IMR-90 (cell line): Measurements from ENCODE around the gene CD81. TPM values are rescaled to one million over a fixed set of nuclear protein-coding genes. Genes with fewer than 3 reads are reported as not detected.
A peak's percentile ranks its signal among the peaks of the same experiment; 100 is the strongest.

Experiments
- ATAC-seq: fragments of 200-7000 bp; cut with Tn5 transposase; 2 replicates; pipeline ENCODE4 v1.9.1; 2020; ENCODE audit warnings: low read depth, mild to moderate bottlenecking, moderate library complexity
- BruUV-seq: library from RNA; stranded (reverse); fragments of 400-500 nt; replicated peaks from 2 replicates; lab custom pipeline; 2021; lab: Mats Ljungman, UMichigan
- CTCF ChIA-PET: fragments of 300-600 bp; formaldehyde crosslinking; extraction: SDS; loops from one replicate; lab custom pipeline; 2021; ENCODE audit warnings: antibody characterized with exemption; lab: Yijun Ruan, JAX
- POLR2A ChIA-PET: fragments of 300-600 bp; sonication (Branson Sonifier 250); formaldehyde crosslinking; loops from one replicate; lab custom pipeline; 2022; ENCODE audit warnings: antibody characterized with exemption; ENCODE audit not compliant: unreplicated experiment; lab: Charles Lee
- DNase-seq: peaks from one replicate; pipeline ENCODE4 v3.0.0; 2013
- H2AFZ ChIP-seq: replicated peaks from 2 replicates; pipeline ENCODE3; 2013; ENCODE audit warnings: low read length, mild to moderate bottlenecking; ENCODE audit not compliant: poor library complexity
- H2AK5ac ChIP-seq: 2 replicates; pipeline ENCODE4 v1.6.1; 2013; ENCODE audit warnings: low read depth, low read length, inconsistent platforms
- H2AK9ac ChIP-seq: replicated peaks from 2 replicates; pipeline ENCODE3; 2013; ENCODE audit warnings: mild to moderate bottlenecking, low read depth, low read length, moderate library complexity; ENCODE audit not compliant: poor library complexity
- H2BK120ac ChIP-seq: 2 replicates; pipeline ENCODE4 v1.6.1; 2013; ENCODE audit warnings: low read depth, low read length, inconsistent platforms
- H2BK15ac ChIP-seq: 3 replicates; pipeline ENCODE4 v1.6.1; 2013; ENCODE audit warnings: low read depth, low read length, inconsistent platforms
- H2BK20ac ChIP-seq: 2 replicates; pipeline ENCODE4 v1.6.1; 2013; ENCODE audit warnings: low read depth, mild to moderate bottlenecking, inconsistent platforms, low read length, moderate library complexity
- H2BK5ac ChIP-seq: 2 replicates; pipeline ENCODE4 v1.6.1; 2013; ENCODE audit warnings: mild to moderate bottlenecking, low read depth, low read length, inconsistent platforms; ENCODE audit not compliant: poor library complexity, severe bottlenecking
- H3K14ac ChIP-seq: replicated peaks from 2 replicates; pipeline ENCODE4 v1.6.1; 2013; ENCODE audit warnings: low read depth, low read length, inconsistent platforms
- H3K18ac ChIP-seq: 2 replicates; pipeline ENCODE4 v1.6.1; 2013; ENCODE audit warnings: low read depth, low read length, control low read depth
- H3K23ac ChIP-seq: 2 replicates; pipeline ENCODE4 v1.6.1; 2013; ENCODE audit warnings: low read depth, low read length, inconsistent platforms
- H3K27ac ChIP-seq: 2 replicates; pipeline ENCODE4 v1.5.1; 2013; ENCODE audit warnings: mild to moderate bottlenecking, control low read depth, low read length; ENCODE audit not compliant: insufficient read depth
- H3K27me3 ChIP-seq: 2 replicates; pipeline ENCODE4 v1.6.1; 2013; ENCODE audit warnings: low read length; ENCODE audit not compliant: control insufficient read depth, insufficient read depth
- H3K36me3 ChIP-seq: 2 replicates; pipeline ENCODE4 v1.6.1; 2013; ENCODE audit warnings: low read length, mixed read lengths; ENCODE audit not compliant: control insufficient read depth, insufficient read depth
- H3K4ac ChIP-seq: 2 replicates; pipeline ENCODE4 v1.6.1; 2013; ENCODE audit warnings: low read depth, low read length, inconsistent platforms
- H3K4me1 ChIP-seq: 2 replicates; pipeline ENCODE4 v1.6.1; 2013; ENCODE audit warnings: low read length, mixed read lengths; ENCODE audit not compliant: control insufficient read depth, insufficient read depth
- H3K4me2 ChIP-seq: 2 replicates; pipeline ENCODE4 v1.6.1; 2013; ENCODE audit warnings: low read depth, mild to moderate bottlenecking, control low read depth, low read length, moderate library complexity
- H3K4me3 ChIP-seq: 2 replicates; pipeline ENCODE4 v1.5.1; 2013; ENCODE audit warnings: low read depth, mild to moderate bottlenecking, control low read depth, low read length, moderate library complexity; ENCODE audit not compliant: insufficient read depth
- H3K56ac ChIP-seq: 2 replicates; pipeline ENCODE4 v1.6.1; 2013; ENCODE audit warnings: low read length, inconsistent platforms; ENCODE audit not compliant: insufficient read depth; ENCODE audit errors: extremely low read depth
- H3K79me1 ChIP-seq, 2 experiments: 2 replicates each; pipeline ENCODE4 v1.6.1; 2013; ENCODE audit warnings: low read length in 2 of 2, inconsistent platforms in 1 of 2, low read depth in 1 of 2
- H3K9ac ChIP-seq: 2 replicates; pipeline ENCODE4 v1.6.1; 2013; ENCODE audit warnings: low read depth, low read length, control low read depth
- H3K9me1 ChIP-seq: 2 replicates; pipeline ENCODE4 v1.6.1; 2013; ENCODE audit warnings: low read length, inconsistent platforms; ENCODE audit not compliant: insufficient read depth
- H3K9me3 ChIP-seq: 2 replicates; pipeline ENCODE4 v1.6.1; 2013; ENCODE audit warnings: low read length; ENCODE audit not compliant: control insufficient read depth, insufficient read depth
- H4K20me1 ChIP-seq: 2 replicates; pipeline ENCODE4 v1.6.1; 2013; ENCODE audit warnings: low read length, inconsistent platforms; ENCODE audit not compliant: insufficient read depth
- H4K5ac ChIP-seq: 2 replicates; pipeline ENCODE4 v1.6.1; 2013; ENCODE audit warnings: mild to moderate bottlenecking, low read depth, low read length, control low read depth
- H4K8ac ChIP-seq, 2 experiments: 2 replicates each; pipeline ENCODE4 v1.6.1; 2013; ENCODE audit warnings: low read depth in 2 of 2, low read length in 2 of 2, control low read depth in 1 of 2, inconsistent platforms in 1 of 2
- H4K91ac ChIP-seq: 2 replicates; pipeline ENCODE4 v1.6.1; 2013; ENCODE audit warnings: low read depth, low read length, inconsistent platforms; ENCODE audit not compliant: insufficient read depth
- BHLHE40 ChIP-seq: fragments of 150-350 bp; IDR thresholded peaks from 2 replicates; pipeline ENCODE4 v1.6.1; 2016; ENCODE audit warnings: mild to moderate bottlenecking, low read depth, low read length
- CEBPB ChIP-seq: IDR thresholded peaks from 2 replicates; pipeline ENCODE4 v1.6.1; 2012; ENCODE audit warnings: low read depth, low read length, improper control_type of control experiment
- CHD1 ChIP-seq: IDR thresholded peaks from 2 replicates; pipeline ENCODE4 v1.6.1; 2012; ENCODE audit warnings: low read depth, low read length, improper control_type of control experiment
- CTCF ChIP-seq: conservative IDR thresholded peaks from 2 replicates; pipeline ENCODE4 v1.5.1; 2012; ENCODE audit warnings: mild to moderate bottlenecking, low read depth, low read length, improper control_type of control experiment
- ELK1 ChIP-seq: fragments of 150-350 bp; IDR thresholded peaks from 2 replicates; pipeline ENCODE4 v1.6.1; 2016; ENCODE audit warnings: low read depth, mild to moderate bottlenecking, low read length, moderate library complexity, borderline replicate concordance
- FOS ChIP-seq: fragments of 150-350 bp; IDR thresholded peaks from 2 replicates; pipeline ENCODE4 v1.6.1; 2016; ENCODE audit warnings: low read depth, low read length
- MAFK ChIP-seq: IDR thresholded peaks from 2 replicates; pipeline ENCODE4 v1.6.1; 2012; ENCODE audit warnings: low read depth, low read length, improper control_type of control experiment
- MAZ ChIP-seq: IDR thresholded peaks from 2 replicates; pipeline ENCODE4 v1.6.1; 2012; ENCODE audit warnings: low read depth, mild to moderate bottlenecking, low read length, improper control_type of control experiment, moderate library complexity, borderline replicate concordance
- MXI1 ChIP-seq: IDR thresholded peaks from 2 replicates; pipeline ENCODE4 v1.6.1; 2012; ENCODE audit warnings: low read depth, mild to moderate bottlenecking, low read length, moderate library complexity, borderline replicate concordance
- NFE2L2 ChIP-seq: fragments of 150-350 bp; IDR thresholded peaks from 2 replicates; pipeline ENCODE4 v1.6.1; 2016; ENCODE audit warnings: low read depth, mild to moderate bottlenecking, low read length
- POLR2A ChIP-seq: IDR thresholded peaks from 2 replicates; pipeline ENCODE4 v1.6.1; 2012; ENCODE audit warnings: mild to moderate bottlenecking, low read depth, low read length
- RAD21 ChIP-seq: IDR thresholded peaks from 2 replicates; pipeline ENCODE4 v1.6.1; 2012; ENCODE audit warnings: low read length, improper control_type of control experiment
- RCOR1 ChIP-seq: IDR thresholded peaks from 2 replicates; pipeline ENCODE4 v1.6.1; 2012; ENCODE audit warnings: mild to moderate bottlenecking, low read length, improper control_type of control experiment; ENCODE audit not compliant: insufficient replicate concordance
- RFX5 ChIP-seq: IDR thresholded peaks from 2 replicates; pipeline ENCODE4 v1.8.0; 2012; ENCODE audit warnings: low read depth, mild to moderate bottlenecking, low read length, moderate library complexity
- SMC3 ChIP-seq: fragments of 150-350 bp; IDR thresholded peaks from 2 replicates; pipeline ENCODE4 v1.6.1; 2016; ENCODE audit warnings: low read depth, mild to moderate bottlenecking, antibody characterized with exemption, low read length, moderate library complexity
- USF2 ChIP-seq: fragments of 150-350 bp; IDR thresholded peaks from 2 replicates; pipeline ENCODE4 v1.6.1; 2017; ENCODE audit warnings: mild to moderate bottlenecking, antibody characterized with exemption, low read length, low read depth
- whole genome bisulfite sequencing, 2 experiments: methylation state at CpG; one replicate each; pipeline versions ENCODE4 v1.1.5 to v1.1.7; 2013; ENCODE audit warnings: missing lambda C conversion rate in 2 of 2; ENCODE audit not compliant: insufficient read length in 1 of 2; ENCODE audit errors: extremely low coverage in 2 of 2; 5-methylcytosine and 5-hydroxymethylcytosine counted together
- dilution Hi-C: fragments of 300-500 bp; cut with HindIII; formaldehyde crosslinking; loops from one replicate; pipeline ENCODE4 v1.14.3; 2018; ENCODE audit warnings: low sequenced_read_pairs; ENCODE audit not compliant: unreplicated experiment
- in situ Hi-C: fragments of 300-500 bp; cut with MboI; formaldehyde crosslinking; loops from 3 replicates; pipeline ENCODE4 v1.14.3; 2019; ENCODE audit warnings: low sequenced_read_pairs, inconsistent platforms, mixed read lengths
- intact Hi-C: fragments of 100-400 bp; cut with micrococcal nuclease; formaldehyde crosslinking; loops from 2 replicates; pipeline ENCODE4 v1.10.0; 2022
- polyA plus RNA-seq, 3 experiments: library from polyadenylated mRNA; depleted of rRNA; stranded (reverse); fragments of >200 nt; gene quantifications; 2 replicates each; pipeline ENCODE4 v1.2.3, GENCODE V29; 2012; ENCODE audit warnings: low replicate concordance in 1 of 3
- total RNA-seq: library from RNA; depleted of rRNA; stranded (reverse); fragments of >200 nt; gene quantifications from 2 replicates; pipeline ENCODE4 v1.2.3, GENCODE V29; 2012

CD81 gene
- total and polyA plus RNA-seq, 2 of the 4 experiments (the other 2 are of a cell fraction) = 159 to 689 TPM

DNA sequence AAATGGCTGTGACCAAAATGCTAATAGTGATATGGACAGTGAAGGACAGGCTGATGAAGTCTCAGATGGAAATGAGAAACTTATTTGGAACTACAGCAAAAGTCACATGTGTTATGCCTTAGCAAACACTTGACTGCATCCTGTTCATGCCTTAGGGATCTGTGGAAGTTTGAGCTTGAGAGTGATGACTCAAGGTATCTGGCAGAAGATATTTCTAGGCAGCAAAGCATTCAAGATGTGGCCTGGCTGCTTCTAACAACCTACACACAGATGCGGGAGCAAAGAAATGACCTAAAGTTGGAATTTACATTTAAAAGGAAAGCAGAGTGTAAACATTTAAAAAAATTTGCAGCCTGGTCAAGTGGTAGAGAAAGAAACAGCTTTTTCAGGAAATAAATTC lies 28.1 kb upstream of the CD81 start:
- H3K56ac ChIP-seq = no peak overlapping the region
- H2AFZ ChIP-seq = no peak overlapping the region
- no TSS peak for BruUV-seq
- H3K18ac ChIP-seq = no peak overlapping the region
- no peak for ATAC-seq
- H3K9ac ChIP-seq = no peak overlapping the region
- no peak overlapping the region for H2AK9ac ChIP-seq
- H3K27me3 ChIP-seq = no peaks in the 10 kb centered on the region; the same call in 1 of the 2 replicates
- H3K4me1 ChIP-seq = no peaks in the 10 kb centered on the region
- no peaks in the 10 kb centered on the region for H3K36me3 ChIP-seq
- H3K79me1 ChIP-seq = no peaks in the 10 kb centered on the region
- no peak overlapping the region for H3K4me3 ChIP-seq
- no peak overlapping the region for H2BK20ac ChIP-seq
- no peak overlapping the region for H4K5ac ChIP-seq
- POLR2A ChIA-PET = no interaction called here
- H3K9me1 ChIP-seq = no peaks in the 10 kb centered on the region
- CTCF ChIA-PET = no interaction called here
- H4K8ac ChIP-seq = no peak overlapping the region
- no peak overlapping the region for H4K91ac ChIP-seq
- DNase-seq = peak; percentile 59
- H2BK5ac ChIP-seq = no peak overlapping the region
- H3K14ac ChIP-seq = no peak overlapping the region
- no peak overlapping the region for H2BK15ac ChIP-seq
- no peak overlapping the region for H2BK120ac ChIP-seq
- in situ Hi-C loops = no loop called here
- H3K9me3 ChIP-seq = peaks cover 17% of the 10 kb centered on the region
- H4K20me1 ChIP-seq = no peaks in the 10 kb centered on the region
- TF ChIP-seq ELK1 (no peak), NFE2L2 (no peak), RAD21 (no peak), CTCF (no peak), RCOR1 (no peak), MAFK (no peak), MXI1 (no peak), CEBPB (no peak), POLR2A (no peak), USF2 (no peak), RFX5 (no peak), FOS (no peak), SMC3 (no peak), BHLHE40 (no peak), CHD1 (no peak), MAZ (no peak)
- intact Hi-C loops = no loop called here
- no peak overlapping the region for H3K4ac ChIP-seq
- no CpG with 5 or more reads among the region's 1 CpG for WGBS, 2 experiments
- no peak overlapping the region for H3K27ac ChIP-seq
- no peak overlapping the region for H3K4me2 ChIP-seq
- no peak overlapping the region for H3K23ac ChIP-seq
- dilution Hi-C loops = no loop called here
- H2AK5ac ChIP-seq = no peak overlapping the region
